ENCODE measurements around the gene HOXD11. TPM values are rescaled to one million over a fixed set of nuclear protein-coding genes. Genes with fewer than 3 reads are reported as not detected.

Gene HOXD11
- total and polyA plus RNA-seq, 7 donors: not detected

GRCh38 chr2:176158186-176158591, 51.1 kb downstream of the HOXD11 start:
- no peak overlapping the region for H3K27ac ChIP-seq
- no peak for DNase-seq
- intact Hi-C loops (cut with DNase I): no loop called here
- peaks cover 0 to 27% of the 10 kb centered on the region in 2 donors for H3K36me3 ChIP-seq (ENCODE audit: insufficient read depth in 1 of 2, low read depth in 1 of 2)
- no peaks in the 10 kb centered on the region for H3K4me1 ChIP-seq
- H3K27me3 ChIP-seq (ENCODE audit: insufficient read depth in 3 of 3, low read length in 2 of 3): peaks cover 0 to 6% (median 0%) of the 10 kb centered on the region in 3 donors
- H3K4me3 ChIP-seq: no peak overlapping the region
- no peaks in the 10 kb centered on the region for H3K9me3 ChIP-seq
- no peak for TF ChIP-seq CTCF (IDR thresholded peaks at IDR 0.05)
- ATAC-seq: no peak
- WGBS, 3 donors: 72 to 76% (median 75%) methylated on average over 22 of the region's 22 CpGs

- no peaks in the 10 kb centered on the region for H3K9me3 ChIP-seq
- no peak overlapping the region for H3K4me3 ChIP-seq
- peaks cover 0 to 6% (median 0%) of the 10 kb centered on the region in 3 donors for H3K27me3 ChIP-seq (ENCODE audit: insufficient read depth in 3 of 3, low read length in 2 of 3)
- peaks cover 0 to 19% of the 10 kb centered on the region in 2 donors for H3K36me3 ChIP-seq (ENCODE audit: insufficient read depth in 1 of 2, low read depth in 1 of 2)
- H3K27ac ChIP-seq: no peak overlapping the region
- ATAC-seq: no peak
- no peaks in the 10 kb centered on the region for H3K4me1 ChIP-seq
- intact Hi-C loops (cut with DNase I): no loop called here
- DNase-seq: no peak
- TF ChIP-seq CTCF (IDR thresholded peaks at IDR 0.05): no peak
- WGBS, 3 donors: 75 to 83% (median 80%) methylated on average over 39 of the region's 39 CpGs
Observed at GRCh38 chr2:176158855-176159662, 52.0 kb downstream of the HOXD11 start.

Other genes starting within 250 kb of the HOXD11 start
- gene LNPK, start 105.0 kb upstream of the HOXD11 start, total RNA-seq: 10 to 100 TPM; 42.1 to 65.6 (median 51.4) TPM
- gene LNPK, start 105.0 kb upstream of the HOXD11 start, polyA plus RNA-seq: 10 to 100 TPM in 2 of 3 donors, 1 to 10 TPM in 1; 8.8 to 48.7 (median 18.4) TPM
- gene EVX2, start 23.3 kb upstream of the HOXD11 start, total RNA-seq: not detected
- not detected for gene EVX2, start 23.3 kb upstream of the HOXD11 start, polyA plus RNA-seq
- gene HOXD13, start 14.6 kb upstream of the HOXD11 start, total RNA-seq: not detected
- gene HOXD13, start 14.6 kb upstream of the HOXD11 start, polyA plus RNA-seq: under 1 TPM in 1 of 3 donors, not detected in 2; 0.01 TPM
- not detected for gene HOXD12, start 7.5 kb upstream of the HOXD11 start, total RNA-seq
- not detected for gene HOXD12, start 7.5 kb upstream of the HOXD11 start, polyA plus RNA-seq
- not detected for gene HOXD10, start 9.5 kb downstream of the HOXD11 start, total RNA-seq
- gene HOXD10, start 9.5 kb downstream of the HOXD11 start, polyA plus RNA-seq: under 1 TPM in 2 of 3 donors, not detected in 1; 0.03 to 0.04 TPM
- gene HOXD9, start 15.4 kb downstream of the HOXD11 start, total RNA-seq: 1 to 10 TPM in 2 of 4 donors, under 1 TPM in 2; 0.43 to 4.4 (median 2.4) TPM
- 1 to 10 TPM; 1.4 to 4.1 (median 1.7) TPM for gene HOXD9, start 15.4 kb downstream of the HOXD11 start, polyA plus RNA-seq
- 10 to 100 TPM in 2 of 4 donors, 1 to 10 TPM in 2; 3.3 to 15.9 (median 9.1) TPM for gene HOXD8, start 22.4 kb downstream of the HOXD11 start, total RNA-seq
- 10 to 100 TPM in 2 of 3 donors, 1 to 10 TPM in 1; 8.2 to 52.5 (median 12.9) TPM for gene HOXD8, start 22.4 kb downstream of the HOXD11 start, polyA plus RNA-seq
- gene HOXD4, start 44.3 kb downstream of the HOXD11 start, total RNA-seq: 1 to 10 TPM in 3 of 4 donors, under 1 TPM in 1; 0.26 to 4.1 (median 1.4) TPM
- gene HOXD4, start 44.3 kb downstream of the HOXD11 start, polyA plus RNA-seq: 1 to 10 TPM; 1.1 to 1.4 (median 1.2) TPM
- gene HOXD3, start 50.0 kb downstream of the HOXD11 start, total RNA-seq: 1 to 10 TPM in 2 of 4 donors, under 1 TPM in 2; 0.71 to 3.8 (median 1.3) TPM
- gene HOXD3, start 50.0 kb downstream of the HOXD11 start, polyA plus RNA-seq: 1 to 10 TPM in 2 of 3 donors, under 1 TPM in 1; 0.64 to 1.9 (median 1.1) TPM
- gene HOXD1, start 81.4 kb downstream of the HOXD11 start, total RNA-seq: under 1 TPM in 1 of 4 donors, not detected in 3; 0.12 TPM
- under 1 TPM; 0.14 to 0.79 (median 0.17) TPM for gene HOXD1, start 81.4 kb downstream of the HOXD11 start, polyA plus RNA-seq
- 10 to 100 TPM; 33.2 to 44.1 (median 37.4) TPM for gene MTX2, start 162.2 kb downstream of the HOXD11 start, total RNA-seq
- gene MTX2, start 162.2 kb downstream of the HOXD11 start, polyA plus RNA-seq: 10 to 100 TPM; 43.6 to 91.7 (median 68.2) TPM

Data from psoas muscle (tissue), 8 donors.